ENCODE measurements around the gene TMEM255B. TPM values are rescaled to one million over a fixed set of nuclear protein-coding genes. Genes with fewer than 3 reads are reported as not detected.

The TMEM255B gene
- total RNA-seq, 2 experiments from 2014 or later: 1.4 to 1.6 TPM

- no peak for DNase-seq
- Mint-ChIP-seq H3K27ac (no peak overlapping the region), H3K36me3 (no peaks in the 10 kb centered on the region), H3K27me3 (peaks cover 17% of the 10 kb centered on the region), H3K4me3 (peak overlapping the region; percentile 9), H3K9me3 (peaks cover 16% of the 10 kb centered on the region), H3K4me1 (peaks cover 15% of the 10 kb centered on the region)
- no peak for ATAC-seq (ENCODE audit: low read depth)
- POLR2A ChIA-PET: no interaction called here
Measured at GRCh38 chr13:113855012-113855921, 96.2 kb downstream of the TMEM255B start.

GRCh38 chr13:113855931-113856715 lies 97.1 kb downstream of the TMEM255B start:
- POLR2A ChIA-PET: no interaction called here
- no peak overlapping the region for H3K4me3 Mint-ChIP-seq
- peaks cover 16% of the 10 kb centered on the region for H3K9me3 Mint-ChIP-seq
- DNase-seq: no peak
- H3K36me3 Mint-ChIP-seq: no peaks in the 10 kb centered on the region
- H3K27ac Mint-ChIP-seq: no peak overlapping the region
- peaks cover 20% of the 10 kb centered on the region for H3K27me3 Mint-ChIP-seq
- no peak for ATAC-seq (ENCODE audit: low read depth)
- H3K4me1 Mint-ChIP-seq: peaks cover 15% of the 10 kb centered on the region

- no peak overlapping the region for H3K4me3 Mint-ChIP-seq
- POLR2A ChIA-PET: no interaction called here
- H3K36me3 Mint-ChIP-seq: no peaks in the 10 kb centered on the region
- peaks cover 16% of the 10 kb centered on the region for H3K9me3 Mint-ChIP-seq
- no peak overlapping the region for H3K27ac Mint-ChIP-seq
- peaks cover 15% of the 10 kb centered on the region for H3K4me1 Mint-ChIP-seq
- peaks cover 24% of the 10 kb centered on the region for H3K27me3 Mint-ChIP-seq
- DNase-seq (no peak), ATAC-seq (ENCODE audit: low read depth) (no peak)
Measured at GRCh38 chr13:113856716-113857065, 97.7 kb downstream of the TMEM255B start.

GRCh38 chr13:113857531-113858195 lies 98.6 kb downstream of the TMEM255B start:
- DNase-seq: peak; percentile 20
- POLR2A ChIA-PET: no interaction called here
- peaks cover 32% of the 10 kb centered on the region for H3K27me3 Mint-ChIP-seq

GRCh38 chr13:113859311-113860050 lies 100.5 kb downstream of the TMEM255B start:
- Mint-ChIP-seq H3K9me3 (peaks cover 16% of the 10 kb centered on the region), H3K27ac (no peak overlapping the region), H3K4me3 (no peak overlapping the region), H3K27me3 (peaks cover 29% of the 10 kb centered on the region), H3K36me3 (no peaks in the 10 kb centered on the region), H3K4me1 (peaks cover 8% of the 10 kb centered on the region)
- ATAC-seq (ENCODE audit: low read depth) (no peak), DNase-seq (no peak)
- POLR2A ChIA-PET: no interaction called here

More at GRCh38 chr13:113857531-113858195, 98.6 kb downstream of the TMEM255B start:
- Mint-ChIP-seq H3K4me1 (peaks cover 15% of the 10 kb centered on the region), H3K27ac (no peak overlapping the region), H3K4me3 (no peak overlapping the region), H3K36me3 (no peaks in the 10 kb centered on the region), H3K9me3 (peaks cover 16% of the 10 kb centered on the region)
- ATAC-seq (ENCODE audit: low read depth): no peak

- Mint-ChIP-seq H3K9me3 (peaks cover 16% of the 10 kb centered on the region), H3K36me3 (no peaks in the 10 kb centered on the region), H3K27ac (no peak overlapping the region), H3K4me3 (no peak overlapping the region), H3K27me3 (peaks cover 32% of the 10 kb centered on the region), H3K4me1 (peaks cover 4% of the 10 kb centered on the region)
- POLR2A ChIA-PET: no interaction called here
- ATAC-seq (ENCODE audit: low read depth): no peak
- no peak for DNase-seq
Measured at GRCh38 chr13:113860051-113860664, 101.1 kb downstream of the TMEM255B start.

GRCh38 chr13:113860665-113861432 lies 101.8 kb downstream of the TMEM255B start:
- POLR2A ChIA-PET: no interaction called here
- H3K27me3 Mint-ChIP-seq: peaks cover 38% of the 10 kb centered on the region
- H3K4me3 Mint-ChIP-seq: no peak overlapping the region
- H3K9me3 Mint-ChIP-seq: peaks cover 16% of the 10 kb centered on the region
- H3K27ac Mint-ChIP-seq: no peak overlapping the region
- peaks cover 4% of the 10 kb centered on the region for H3K4me1 Mint-ChIP-seq
- no peaks in the 10 kb centered on the region for H3K36me3 Mint-ChIP-seq
- DNase-seq (no peak), ATAC-seq (ENCODE audit: low read depth) (no peak)

GRCh38 chr13:113861433-113862030 lies 102.5 kb downstream of the TMEM255B start:
- peaks cover 16% of the 10 kb centered on the region for H3K9me3 Mint-ChIP-seq
- H3K27me3 Mint-ChIP-seq: peaks cover 43% of the 10 kb centered on the region
- H3K4me1 Mint-ChIP-seq: peaks cover 4% of the 10 kb centered on the region
- no peak overlapping the region for H3K27ac Mint-ChIP-seq
- POLR2A ChIA-PET: no interaction called here
- no peak for DNase-seq
- no peak for ATAC-seq (ENCODE audit: low read depth)
- H3K36me3 Mint-ChIP-seq: no peaks in the 10 kb centered on the region
- H3K4me3 Mint-ChIP-seq: no peak overlapping the region

- Mint-ChIP-seq H3K36me3 (no peaks in the 10 kb centered on the region), H3K4me3 (peak overlapping the region; percentile 36), H3K4me1 (peaks cover 4% of the 10 kb centered on the region), H3K27me3 (peaks cover 45% of the 10 kb centered on the region), H3K27ac (no peak overlapping the region), H3K9me3 (peaks cover 16% of the 10 kb centered on the region)
- DNase-seq (peak; percentile 20), ATAC-seq (ENCODE audit: low read depth) (no peak)
- POLR2A ChIA-PET: no interaction called here
Measured at GRCh38 chr13:113862191-113862930, 103.3 kb downstream of the TMEM255B start.

GRCh38 chr13:113862931-113863523 lies 104.0 kb downstream of the TMEM255B start:
- Mint-ChIP-seq H3K27me3 (peaks cover 50% of the 10 kb centered on the region), H3K9me3 (peaks cover 15% of the 10 kb centered on the region), H3K4me3 (peak overlapping the region; percentile 50), H3K4me1 (peaks cover 4% of the 10 kb centered on the region), H3K36me3 (no peaks in the 10 kb centered on the region), H3K27ac (no peak overlapping the region)
- peak; percentile 11 for ATAC-seq (ENCODE audit: low read depth)
- POLR2A ChIA-PET: no interaction called here
- DNase-seq: peak; percentile 45

Measured in activated naive CD8-positive, alpha-beta T cell treated with anti-CD3 and anti-CD28 coated beads, Interleukin-2, amount 10 ng/mL, durations not matched to agents 7 days and 5 days (primary cell).